Psoas muscle (tissue), 8 donors: Measurements from ENCODE around the gene AP1G1. TPM values are rescaled to one million over a fixed set of nuclear protein-coding genes. Genes with fewer than 3 reads are reported as not detected.

Experiments
- ATAC-seq, 4 donors: fragments of 200-7000 bp; cut with Tn5 transposase; one replicate each; pipeline ENCODE4 v1.9.1; 2020; ENCODE audit warnings: moderate library complexity in 3 of 4, mild to moderate bottlenecking in 2 of 4
- DNase-seq, 2 donors: peaks; one replicate each; pipeline ENCODE4 v3.0.0-alpha.2; 2020
- H3K27ac ChIP-seq: fragments of 200-600 bp; one replicate; pipeline ENCODE4 v1.8.0; 2022
- H3K27me3 ChIP-seq, 3 donors: fragments of 200-600 bp in 1 of 3; one replicate each; pipeline versions ENCODE4 v1.6.1 to v1.8.0; 2013 to 2022; ENCODE audit warnings: low read length in 2 of 3, mild to moderate bottlenecking in 2 of 3, moderate library complexity in 1 of 3; ENCODE audit not compliant: insufficient read depth in 3 of 3
- H3K36me3 ChIP-seq, 2 donors: fragments of 200-600 bp in 1 of 2; one replicate each; pipeline versions ENCODE4 v1.6.1 to v1.8.0; 2013 to 2022; ENCODE audit warnings: low read depth in 1 of 2, mild to moderate bottlenecking in 1 of 2, moderate library complexity in 1 of 2; ENCODE audit not compliant: insufficient read depth in 1 of 2
- H3K4me1 ChIP-seq: fragments of 200-600 bp; one replicate; pipeline ENCODE4 v1.8.0; 2022
- H3K4me3 ChIP-seq: fragments of 200-600 bp; one replicate; pipeline ENCODE4 v1.8.0; 2022; ENCODE audit warnings: mild to moderate bottlenecking
- H3K9me3 ChIP-seq: fragments of 200-600 bp; one replicate; pipeline ENCODE4 v1.8.0; 2022
- CTCF ChIP-seq: fragments of 200-600 bp; IDR thresholded peaks from one replicate; pipeline ENCODE4 v1.8.0; 2022; ENCODE audit warnings: antibody characterized with exemption
- WGBS, 3 donors: extraction: QIAGEN DNeasy Blood & Tissue Kit; methylation state at CpG; one replicate each; pipeline versions ENCODE4 v1.1.6 to v1.1.7; 2013; 5-methylcytosine and 5-hydroxymethylcytosine counted together
- intact Hi-C, 2 donors: fragments of 100-400 bp; cut with DNase I; formaldehyde crosslinking; loops; one replicate each; pipeline versions ENCODE4 v1.11.0 to v1.14.2; 2022
- polyA plus RNA-seq, 3 donors: library from polyadenylated mRNA; stranded (reverse); fragments of 200-250 nt; gene quantifications; one replicate each; pipeline ENCODE4 v1.2.3, GENCODE V29; 2013
- total RNA-seq, 4 donors: library from RNA; stranded (reverse); fragmentation: NEBNext Ultra II Directional in 2 of 4; extraction: Animal tissue kit (Norgen Biotek cat#: 25700) in 2 of 4; gene quantifications; one replicate each; pipeline versions ENCODE4 v1.2.1 to v1.2.4, GENCODE V29; 2021 to 2023
- donor health status: healthy with polysubstance abuse.
- donor health status: DM: no; HTN: no; CAD: no; lungs with moderate emphysema.
- donor health status: Bipolar disorder and iron deficiency.
- donor health status: healthy.
- donor health status: DM: yes; HTN: yes; CAD: no.
- donor health status: DM: no; HTN: no; CAD: no.
- donor health status: DM: no; HTN: no; CAD: no.
- donor health status: DM: yes; HTN: yes; CAD: no.

The AP1G1 gene
- total and polyA plus RNA-seq, 7 donors: 19.7 to 69.8 (median 60.6) TPM

GRCh38 chr16:71847096-71847495 is 38.5 kb upstream of the AP1G1 start:
- peaks cover 3 to 42% of the 10 kb centered on the region in 2 donors for H3K36me3 ChIP-seq
- ATAC-seq: no peak
- no peak for TF ChIP-seq CTCF
- H3K4me3 ChIP-seq: peak overlapping the region; percentile 100
- DNase-seq: no peak
- no peaks in the 10 kb centered on the region for H3K9me3 ChIP-seq
- H3K4me1 ChIP-seq: peaks cover 26% of the 10 kb centered on the region
- peak overlapping the region; percentile 96 for H3K27ac ChIP-seq
- intact Hi-C loops: loop anchor here (5.0 kb wide), 3 partner anchors 35 to 50 kb away; partner anchors contain the start of genes AP1G1 (in 2 of the 2), IST1 (in 1 of the 2) and ZNF821 (in 1 of the 2)
- H3K27me3 ChIP-seq: no peaks in the 10 kb centered on the region
- 49 to 57% (median 52%) methylated on average over 3 of the region's 3 CpGs for WGBS, 3 donors

- no peak for TF ChIP-seq CTCF
- intact Hi-C loops: loop anchor here (5.0 kb wide), 3 partner anchors 36 to 51 kb away; partner anchors contain the start of genes AP1G1 (in 2 of the 2), IST1 (in 1 of the 2) and ZNF821 (in 1 of the 2)
- H3K4me3 ChIP-seq: peak overlapping the region; percentile 100
- no peak for DNase-seq
- H3K27ac ChIP-seq: peak overlapping the region; percentile 96
- no peaks in the 10 kb centered on the region for H3K9me3 ChIP-seq
- peaks cover 3 to 35% of the 10 kb centered on the region in 2 donors for H3K36me3 ChIP-seq
- H3K4me1 ChIP-seq: peaks cover 26% of the 10 kb centered on the region
- H3K27me3 ChIP-seq: no peaks in the 10 kb centered on the region
- 0 to 1% (median 0%) methylated on average over 20 of the region's 20 CpGs for WGBS, 3 donors
- ATAC-seq: peak in 2 of 4 donors; percentile 18 to 28
Observed at GRCh38 chr16:71846431-71846830, 37.8 kb upstream of the AP1G1 start.

- Histone ChIP-seq H3K27ac (peak within 1 kb of the TSS; percentile 96), H3K9me3 (no peaks in the 10 kb centered on the region), H3K27me3 (no peaks in the 10 kb centered on the region), H3K36me3 (peaks cover 3 to 29% of the 10 kb centered on the region in 2 donors), H3K4me3 (peak within 1 kb of the TSS; percentile 100), H3K4me1 (peaks cover 26% of the 10 kb centered on the region)
- DNase-seq (peak; percentile 93 to 96), ATAC-seq (peak; percentile 94 to 96 (median 95))
- no peak for TF ChIP-seq CTCF
- intact Hi-C loops: loop anchor here (5.0 kb wide), 3 partner anchors 36 to 51 kb away; partner anchors contain the start of genes AP1G1 (in 2 of the 2), IST1 (in 1 of the 2) and ZNF821 (in 1 of the 2)
- WGBS, 3 donors: 0 to 1% (median 1%) methylated on average over 48 to 62 of the region's 62 CpGs
Observed at GRCh38 chr16:71845639-71846430, 37.2 kb upstream of the AP1G1 start, which contains the start of gene ATXN1L. ATXN1L (plus strand) TSS chr16:71845976; CDS start chr16:71849741, 3,765 bp downstream.

- no peak for TF ChIP-seq CTCF
- ATAC-seq (no peak), DNase-seq (no peak)
- H3K4me3 ChIP-seq: no peak overlapping the region
- H3K4me1 ChIP-seq: peaks cover 21% of the 10 kb centered on the region
- no peaks in the 10 kb centered on the region for H3K27me3 ChIP-seq
- no peak overlapping the region for H3K27ac ChIP-seq
- intact Hi-C loops: no loop called here
- H3K36me3 ChIP-seq: peaks cover 0 to 7% of the 10 kb centered on the region in 2 donors
- WGBS, 3 donors: 57 to 71% (median 63%) methylated on average over 2 of the region's 2 CpGs
- no peaks in the 10 kb centered on the region for H3K9me3 ChIP-seq
Observed at GRCh38 chr16:71843572-71843971, 34.9 kb upstream of the AP1G1 start.
